GM12878 (cell line): Measurements from ENCODE around the gene CA14. TPM values are rescaled to one million over a fixed set of nuclear protein-coding genes. Genes with fewer than 3 reads are reported as not detected.

Experiments
- ATAC-seq: fragments of 200-7000 bp; cut with Tn5 transposase; 3 replicates; pipeline ENCODE4 v1.9.1; 2020; ENCODE audit warnings: mild to moderate bottlenecking, moderate library complexity
- BruUV-seq: library from RNA; stranded (reverse); fragments of 400-500 nt; replicated peaks from 2 replicates; lab custom pipeline; 2021; lab: Mats Ljungman, UMichigan
- CTCF ChIA-PET: fragments of 300-600 bp; sonication (Branson Sonifier 250); formaldehyde crosslinking; extraction: SDS; loops from one replicate; lab custom pipeline; 2021; ENCODE audit warnings: inconsistent platforms; lab: Yijun Ruan, JAX
- POLR2A ChIA-PET: fragments of 350-600 bp; formaldehyde crosslinking; extraction: SDS; loops from one replicate; lab custom pipeline; 2021; ENCODE audit warnings: inconsistent platforms; lab: Charles Lee
- RAD21 ChIA-PET: fragments of 300-600 bp; sonication (Branson Sonifier 250); formaldehyde crosslinking; loops from one replicate; lab custom pipeline; 2023; ENCODE audit warnings: antibody characterized with exemption; ENCODE audit not compliant: unreplicated experiment; lab: Charles Lee
- SMC1A ChIA-PET: fragments of 300-600 bp; sonication (Branson Sonifier 250); formaldehyde crosslinking; loops from one replicate; lab custom pipeline; 2023; ENCODE audit not compliant: unreplicated experiment, uncharacterized antibody; lab: Charles Lee
- DNase-seq: peaks from one replicate; pipeline ENCODE4 v3.0.0-alpha.2; 2011; ENCODE audit warnings: low read depth, low spot score
- FAIRE-seq: peaks from 3 replicates; lab custom pipeline; 2011; peaks lifted over from hg19 to GRCh38; lab: Jason Lieb, UNC
- H2AFZ ChIP-seq: 2 replicates; pipeline ENCODE4 v1.6.0; 2011; ENCODE audit warnings: low read depth, low read length, control low read depth; ENCODE audit not compliant: control insufficient read depth
- H3K27ac ChIP-seq: 2 replicates; pipeline ENCODE4 v1.5.1; 2011; ENCODE audit warnings: control low read depth; ENCODE audit not compliant: control insufficient read depth, insufficient read depth
- H3K27me3 ChIP-seq, 2 experiments: replicated peaks in 1 of 2; 2 replicates each; pipeline versions ENCODE4 v1.6.0 to v1.6.1; 2011; ENCODE audit warnings: low read length in 1 of 2; ENCODE audit not compliant: control insufficient read depth in 2 of 2, insufficient read depth in 2 of 2
- H3K36me3 ChIP-seq, 2 experiments: 2 replicates each; pipeline ENCODE4 v1.5.1; 2011; ENCODE audit warnings: low read length in 1 of 2; ENCODE audit not compliant: control insufficient read depth in 2 of 2, insufficient read depth in 2 of 2
- H3K4me1 ChIP-seq: 2 replicates; pipeline ENCODE4 v1.6.1; 2011; ENCODE audit warnings: mild to moderate bottlenecking, low read length, moderate library complexity, mixed read lengths; ENCODE audit not compliant: control insufficient read depth, insufficient read depth
- H3K4me2 ChIP-seq: 2 replicates; pipeline ENCODE4 v1.6.0; 2011; ENCODE audit warnings: control low read depth; ENCODE audit not compliant: control insufficient read depth, insufficient read depth
- H3K4me3 ChIP-seq: fragments of 200-600 bp; sonication (generic); 2 replicates; pipeline ENCODE4 v1.5.1; 2016
- H3K79me2 ChIP-seq: 2 replicates; pipeline ENCODE4 v1.6.0; 2011; ENCODE audit warnings: low read length; ENCODE audit not compliant: control insufficient read depth, insufficient read depth
- H3K9ac ChIP-seq: 2 replicates; pipeline ENCODE4 v1.8.0; 2011; ENCODE audit warnings: low read length, control low read depth, mixed read lengths; ENCODE audit not compliant: control insufficient read depth, insufficient read depth
- H3K9me3 ChIP-seq: replicated peaks from 3 replicates; pipeline ENCODE4 v1.5.1; 2011; ENCODE audit warnings: mild to moderate bottlenecking, low read length; ENCODE audit not compliant: control insufficient read depth, insufficient read depth
- H4K20me1 ChIP-seq: 2 replicates; pipeline ENCODE4 v1.6.0; 2011; ENCODE audit not compliant: control insufficient read depth, insufficient read depth
- BRCA1 ChIP-seq: IDR thresholded peaks from 2 replicates; pipeline ENCODE4 v1.6.1; 2011; ENCODE audit warnings: low read depth, low read length, improper control_type of control experiment
- HDAC2 ChIP-seq: fragments of 200-600 bp; sonication (generic); IDR thresholded peaks from 2 replicates; pipeline ENCODE4 v1.6.1; 2017
- JUNB ChIP-seq: IDR thresholded peaks from 2 replicates; pipeline ENCODE4 v1.6.1; 2016; ENCODE audit warnings: antibody characterized with exemption, mild to moderate bottlenecking
- NR2C1 ChIP-seq: fragments of 450-650 bp; IDR thresholded peaks from 2 replicates; pipeline ENCODE4 v1.6.1; 2017; ENCODE audit warnings: antibody characterized with exemption, mild to moderate bottlenecking, moderate library complexity
- ZBTB11 ChIP-seq: fragments of 450-650 bp; formaldehyde crosslinking; IDR thresholded peaks from 2 replicates; pipeline ENCODE4 v1.5.0; 2022; ENCODE audit warnings: mild to moderate bottlenecking, missing genetic modification characterization
- WGBS: methylation state at CpG from one replicate; pipeline ENCODE4 v1.1.6; 2016; ENCODE audit warnings: low lambda C conversion rate; ENCODE audit not compliant: insufficient replicate concordance, insufficient coverage; ENCODE audit errors: missing lambda C conversion rate; 5-methylcytosine and 5-hydroxymethylcytosine counted together
- in situ Hi-C: fragments of 300-500 bp; cut with MboI; formaldehyde crosslinking; loops from 9 replicates; pipeline ENCODE4 v1.14.3; 2018; ENCODE audit warnings: mixed read lengths
- intact Hi-C: fragments of 100-400 bp; cut with micrococcal nuclease; formaldehyde crosslinking; loops from one replicate; pipeline ENCODE4 v1.14.2; 2022; ENCODE audit not compliant: unreplicated experiment
- polyA plus RNA-seq, 11 experiments: library from polyadenylated mRNA; depleted of rRNA in 4 of 11; unstranded in 6 of 11; stranded (reverse) in 5 of 11; fragments of >200 nt; fragmentation: Nextera tagmentation in 4 of 11; fragmentation: Illumina TruSeq in 1 of 11; extraction: Ambion mirVana in 4 of 11; extraction: Trizol in 1 of 11; gene quantifications; 1 replicate in 1 of 11; 2 replicates in 10 of 11; pipeline versions ENCODE4 v1.2.1 to v1.2.3, GENCODE V29; 2011 to 2016; ENCODE audit warnings: inconsistent platforms in 2 of 11, missing spikeins in 2 of 11, low read depth in 1 of 11
- total RNA-seq, 4 experiments: library from RNA; depleted of rRNA in 3 of 4; stranded (reverse); fragments of >200 nt in 3 of 4; fragmentation: Illumina TruSeq in 1 of 4; extraction: Trizol in 1 of 4; gene quantifications; 2 replicates each; pipeline versions ENCODE4 v1.2.1 to v1.2.3, GENCODE V29; 2013 to 2021

The CA14 gene
- total and polyA plus RNA-seq, 10 of the 15 experiments (the other 5 are each of a cell fraction or from before 2014, with no cell fraction given): 0.11 to 0.35 (median 0.29) TPM; not detected in 6

- in situ Hi-C loops: no loop called here
- no peak for TF ChIP-seq ZBTB11 (CRISPR knock-in tag)
- TF ChIP-seq, all 136 proteins: peak for 0
- BruUV-seq: TSS peak; percentile 55
Observed at GRCh38 chr1:150295476-150295875, 37.9 kb downstream of the CA14 start.

DNA sequence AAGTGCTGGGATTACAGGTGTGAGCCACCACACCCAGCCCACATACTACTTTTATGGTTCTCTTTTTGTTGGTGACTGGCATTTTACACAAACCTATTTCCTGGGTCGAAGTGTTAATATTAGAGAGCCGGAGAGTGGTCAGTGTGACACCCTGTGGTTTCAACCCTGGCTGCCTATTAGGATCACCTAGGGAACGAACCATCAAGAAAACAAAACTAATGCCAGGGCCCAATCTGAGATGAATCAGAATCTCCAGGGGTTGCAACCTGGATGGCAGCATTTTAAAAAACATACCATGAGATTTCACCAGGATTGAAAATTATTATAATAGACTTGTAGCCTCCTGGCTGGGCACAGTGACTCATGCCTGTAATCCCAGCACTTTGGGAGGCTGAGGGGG lies 42.1 kb downstream of the CA14 start:
- DNase-seq: no peak
- WGBS: 80% methylated on average over 3 of the region's 3 CpGs
- SMC1A ChIA-PET: interaction anchor here (1.5 kb wide), 1 partner anchor 13 kb away, joined by 3 read pairs; no protein-coding TSS in a partner anchor
- RAD21 ChIA-PET: no interaction called here
- CTCF ChIA-PET: no interaction called here
- Histone ChIP-seq H3K36me3 (peaks cover 0 to 5% of the 10 kb centered on the region in 2 experiments; a peak in 1 of 4 replicates), H3K27ac (no peak overlapping the region), H3K79me2 (peaks cover 5% of the 10 kb centered on the region), H3K9me3 (no peaks in the 10 kb centered on the region), H2AFZ (no peak overlapping the region), H4K20me1 (no peaks in the 10 kb centered on the region), H3K4me1 (no peaks in the 10 kb centered on the region), H3K27me3 (no peaks in the 10 kb centered on the region), H3K9ac (no peak overlapping the region), H3K4me3 (no peak overlapping the region), H3K4me2 (no peak overlapping the region)
- POLR2A ChIA-PET: no interaction called here
- no TSS peak for BruUV-seq
- intact Hi-C loops (no loop called here), in situ Hi-C loops (no loop called here)
- TF ChIP-seq BRCA1 (no peak), HDAC2 (no peak), NR2C1 (no peak), JUNB (no peak)
- no peak for ATAC-seq
- no peak for FAIRE-seq

More at GRCh38 chr1:150295476-150295875, 37.9 kb downstream of the CA14 start:
- H3K4me1 ChIP-seq: no peaks in the 10 kb centered on the region
- 0 out of 2 replicates have a peak overlapping the region, but pooled peaks have one; percentile 13 for H3K4me3 ChIP-seq
- no peak for ATAC-seq
- WGBS: 100% methylated on average over 2 of the region's 2 CpGs
- DNase-seq: no peak
- peak overlapping the region; percentile 22; the same call in 1 of the 2 replicates for H3K4me2 ChIP-seq
- no peaks in the 10 kb centered on the region for H3K9me3 ChIP-seq
- peaks cover 0 to 5% of the 10 kb centered on the region in 2 experiments; a peak in 1 of 4 replicates for H3K36me3 ChIP-seq
- H3K79me2 ChIP-seq: peaks cover 16% of the 10 kb centered on the region
- ChIA-PET POLR2A (interaction anchor here (0.6 to 0.8 kb wide), 2 partner anchors 22 to 146 kb away, joined by 3 read pairs; partner anchors contain the start of gene PLEKHO1), RAD21 (no interaction called here), SMC1A (no interaction called here), CTCF (interaction anchor here (1.0 to 1.1 kb wide), 2 partner anchors 14 to 39 kb away, joined by 4 to 5 read pairs; no protein-coding TSS in a partner anchor)
- no peaks in the 10 kb centered on the region for H3K27me3 ChIP-seq
- no peak overlapping the region for H3K27ac ChIP-seq
- no peaks in the 10 kb centered on the region for H4K20me1 ChIP-seq
- no peak for FAIRE-seq
- no peak overlapping the region for H3K9ac ChIP-seq
- intact Hi-C loops: no loop called here
- no peak overlapping the region for H2AFZ ChIP-seq
